HUDEP-2 (cell line): Measurements from ENCODE around the gene ELAVL1.
A peak's percentile ranks its signal among the peaks of the same experiment; 100 is the strongest.
"Not testable (repeated sequence)": the region's sequence is repeated elsewhere in the genome, so short reads cannot be mapped to it uniquely, and the experiment has no call there.

Source experiments
- DNase-seq, 76 experiments: peaks; one replicate each; lab custom pipeline; 2025; ENCODE audit not compliant: unreplicated experiment in 76 of 76; lab: John Stamatoyannopoulos, UW

The ELAVL1 gene

GRCh38 chr19:8005534-8006256 is at the start of gene ELAVL1:
ELAVL1 (minus strand) TSS chr19:8005641; CDS start chr19:7991815, 13,826 bp downstream.
- DNase-seq = peak in 75 of 76 experiments; percentile 21 to 96 (median 86)

- DNase-seq = no peak
Observed at GRCh38 chr19:8054169-8054568, 48.7 kb upstream of the ELAVL1 start.

GRCh38 chr19:8052464-8052859 is 47.0 kb upstream of the ELAVL1 start, which contains the start of gene CCL25:
CCL25 (plus strand) TSS chr19:8052760; CDS start chr19:8053050, 290 bp downstream.
- DNase-seq = no peak

GRCh38 chr19:8050274-8051096 is 45.0 kb upstream of the ELAVL1 start:
- DNase-seq = peak; percentile 93 to 100 (median 100)

GRCh38 chr19:8046569-8047165 is 41.2 kb upstream of the ELAVL1 start:
- DNase-seq = peak in 1 of 76 experiments; percentile 12

GRCh38 chr19:8045872-8046568 is 40.6 kb upstream of the ELAVL1 start:
- DNase-seq = peak in 7 of 76 experiments; percentile 14 to 38 (median 21)

- DNase-seq = no peak
Observed at GRCh38 chr19:8044018-8044417, 38.6 kb upstream of the ELAVL1 start.

- DNase-seq = no peak
Observed at GRCh38 chr19:8042900-8043299, 37.5 kb upstream of the ELAVL1 start.

GRCh38 chr19:8041531-8041931 is 36.1 kb upstream of the ELAVL1 start:
- peak in 1 of 76 experiments; percentile 15 for DNase-seq

- DNase-seq = no peak
Observed at GRCh38 chr19:8039231-8039630, 33.8 kb upstream of the ELAVL1 start.

GRCh38 chr19:8038815-8039214 is 33.4 kb upstream of the ELAVL1 start:
- DNase-seq = no peak

- no peak for DNase-seq
Observed at GRCh38 chr19:8036434-8037099, 31.1 kb upstream of the ELAVL1 start.

- no peak for DNase-seq
Observed at GRCh38 chr19:8034178-8034525, 28.7 kb upstream of the ELAVL1 start.

GRCh38 chr19:8033287-8034177 is 28.1 kb upstream of the ELAVL1 start:
- peak; percentile 43 to 97 (median 82) for DNase-seq

- no peak for DNase-seq
Observed at GRCh38 chr19:8030960-8031359, 25.5 kb upstream of the ELAVL1 start.

- no peak for DNase-seq
Observed at GRCh38 chr19:8028951-8029491, 23.6 kb upstream of the ELAVL1 start.

- DNase-seq = no peak
Observed at GRCh38 chr19:8025316-8025715, 19.9 kb upstream of the ELAVL1 start.

GRCh38 chr19:8024256-8024655 is 18.8 kb upstream of the ELAVL1 start:
- DNase-seq = not testable (repeated sequence)

- no peak for DNase-seq
Observed at GRCh38 chr19:8023371-8023770, 17.9 kb upstream of the ELAVL1 start.
